Cardiac muscle cell (in vitro differentiated cells and primary cell): Measurements from ENCODE around the gene SMYD3. TPM values are rescaled to one million over a fixed set of nuclear protein-coding genes. Genes with fewer than 3 reads are reported as not detected.
A peak's percentile ranks its signal among the peaks of the same experiment; 100 is the strongest.

Experiments
- DNase-seq, 2 donors: peaks; one replicate each; pipeline versions ENCODE4 v3.0.0 to v3.0.0-alpha.2; 2010 to 2017; ENCODE audit warnings: low read depth in 1 of 2, low spot score in 1 of 2
- H3K27ac ChIP-seq: fragments of 200-600 bp; sonication (generic); 2 replicates; pipeline ENCODE4 v1.5.1; 2016
- H3K27me3 ChIP-seq: fragments of 200-600 bp; sonication (generic); 2 replicates; pipeline ENCODE4 v1.6.0; 2016; ENCODE audit warnings: control low read depth
- H3K36me3 ChIP-seq: fragments of 200-600 bp; sonication (generic); 2 replicates; pipeline ENCODE4 v1.5.1; 2016; ENCODE audit warnings: control low read depth
- H3K4me1 ChIP-seq: fragments of 200-600 bp; sonication (generic); 2 replicates; pipeline ENCODE4 v1.8.1; 2017; ENCODE audit warnings: low read depth, mild to moderate bottlenecking, mixed run types
- H3K4me3 ChIP-seq: fragments of 200-600 bp; sonication (generic); 2 replicates; pipeline ENCODE4 v1.5.1; 2016; ENCODE audit warnings: mild to moderate bottlenecking
- H3K9me3 ChIP-seq: fragments of 200-600 bp; sonication (generic); 2 replicates; pipeline ENCODE4 v1.5.1; 2017; ENCODE audit warnings: low read depth, mild to moderate bottlenecking, control low read depth
- CTCF ChIP-seq: IDR thresholded peaks from 2 replicates; pipeline ENCODE4 v1.5.1; 2012; ENCODE audit warnings: low read depth, mild to moderate bottlenecking, low read length
- polyA plus RNA-seq: library from polyadenylated mRNA; unstranded; fragments of >200 nt; fragmentation: Nextera tagmentation; extraction: Ambion mirVana; gene quantifications from 2 replicates; pipeline ENCODE4 v1.2.1, GENCODE V29; 2016
- total RNA-seq: library from RNA; depleted of rRNA; stranded (reverse); fragments of >200 nt; gene quantifications from 2 replicates; pipeline ENCODE4 v1.2.3, GENCODE V29; 2016

Gene SMYD3
- total and polyA plus RNA-seq, 2 experiments from 2014 or later: 47.2 to 50.8 TPM

GRCh38 chr1:245853291-245853690 lies 653.8 kb downstream of the SMYD3 start:
- Histone ChIP-seq H3K4me3 (no peak overlapping the region), H3K36me3 (no peaks in the 10 kb centered on the region)
- DNase-seq: no peak

DNA sequence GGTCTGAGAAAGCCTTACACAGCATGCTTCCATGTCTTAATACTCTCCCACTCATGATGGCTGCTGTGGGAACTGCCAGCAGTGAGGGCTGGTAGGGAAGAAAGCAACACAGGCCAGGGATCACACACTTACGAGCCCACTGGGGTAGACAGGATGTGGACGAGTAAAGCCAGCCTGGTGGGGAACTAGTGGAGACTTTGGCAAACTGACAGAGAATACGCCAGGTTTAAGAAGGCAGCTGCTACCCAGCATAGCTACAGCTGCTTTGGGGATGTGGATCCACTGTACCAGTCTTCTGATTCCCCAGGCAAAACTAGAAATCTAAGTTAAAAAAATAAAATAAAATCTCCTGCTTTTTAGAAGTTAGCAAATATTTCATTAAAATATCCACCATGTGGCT lies 664.0 kb downstream of the SMYD3 start:
- Histone ChIP-seq H3K27ac (no peak overlapping the region), H3K9me3 (no peaks in the 10 kb centered on the region), H3K4me3 (no peak overlapping the region), H3K27me3 (no peaks in the 10 kb centered on the region), H3K36me3 (no peaks in the 10 kb centered on the region), H3K4me1 (peaks cover 8% of the 10 kb centered on the region)
- TF ChIP-seq CTCF: no peak
- no peak for DNase-seq

More at GRCh38 chr1:245853291-245853690, 653.8 kb downstream of the SMYD3 start:
- Histone ChIP-seq H3K9me3 (no peaks in the 10 kb centered on the region), H3K27me3 (no peaks in the 10 kb centered on the region), H3K27ac (no peak overlapping the region), H3K4me1 (no peaks in the 10 kb centered on the region)
- no peak for TF ChIP-seq CTCF

GRCh38 chr1:245842106-245842505 lies 665.0 kb downstream of the SMYD3 start:
- Histone ChIP-seq H3K36me3 (no peaks in the 10 kb centered on the region), H3K9me3 (no peaks in the 10 kb centered on the region), H3K27ac (no peak overlapping the region), H3K27me3 (no peaks in the 10 kb centered on the region), H3K4me3 (no peak overlapping the region), H3K4me1 (peaks cover 8% of the 10 kb centered on the region)
- no peak for TF ChIP-seq CTCF
- no peak for DNase-seq

DNA sequence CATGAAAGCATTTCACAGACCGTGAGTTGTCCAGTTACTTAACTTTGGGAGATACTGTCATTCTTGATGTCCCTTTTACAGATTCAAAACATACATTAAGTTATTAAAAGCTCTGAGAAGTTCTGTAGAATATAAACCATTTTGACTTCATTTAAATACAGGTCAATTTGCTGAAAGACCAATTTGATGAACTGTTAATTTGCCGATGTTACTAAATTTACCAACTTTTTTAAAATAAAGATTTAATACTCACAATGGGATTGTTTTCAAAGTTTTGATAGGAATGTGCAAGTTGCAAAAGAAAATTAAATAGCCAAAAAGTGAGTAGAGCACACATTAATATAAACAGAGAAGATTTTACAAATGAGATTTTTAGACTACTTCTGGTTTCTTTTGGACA lies 666.1 kb downstream of the SMYD3 start:
- no peaks in the 10 kb centered on the region for H3K36me3 ChIP-seq
- no peaks in the 10 kb centered on the region for H3K9me3 ChIP-seq
- DNase-seq: no peak
- peaks cover 10% of the 10 kb centered on the region for H3K4me1 ChIP-seq
- no peak overlapping the region for H3K27ac ChIP-seq
- TF ChIP-seq CTCF: no peak
- no peak overlapping the region for H3K4me3 ChIP-seq
- H3K27me3 ChIP-seq: no peaks in the 10 kb centered on the region

- DNase-seq: peak in 1 of 2 donors; percentile 19
- no peaks in the 10 kb centered on the region for H3K36me3 ChIP-seq
- no peak for TF ChIP-seq CTCF
- peaks cover 13% of the 10 kb centered on the region for H3K4me1 ChIP-seq
- no peak overlapping the region for H3K27ac ChIP-seq
- no peaks in the 10 kb centered on the region for H3K9me3 ChIP-seq
- no peak overlapping the region for H3K4me3 ChIP-seq
- no peaks in the 10 kb centered on the region for H3K27me3 ChIP-seq
Observed at GRCh38 chr1:245837718-245838117, 669.4 kb downstream of the SMYD3 start.

GRCh38 chr1:245835386-245835785 lies 671.7 kb downstream of the SMYD3 start:
- no peaks in the 10 kb centered on the region for H3K9me3 ChIP-seq
- no peak for DNase-seq
- H3K4me1 ChIP-seq: peaks cover 27% of the 10 kb centered on the region
- H3K27ac ChIP-seq: peak overlapping the region; percentile 15
- H3K4me3 ChIP-seq: no peak overlapping the region
- H3K36me3 ChIP-seq: no peaks in the 10 kb centered on the region
- no peaks in the 10 kb centered on the region for H3K27me3 ChIP-seq
- no peak for TF ChIP-seq CTCF
